ENCODE measurements around the gene PPARA. TPM values are rescaled to one million over a fixed set of nuclear protein-coding genes. Genes with fewer than 3 reads are reported as not detected.

Gene PPARA
- total and polyA plus RNA-seq, 9 of the 15 experiments (the other 6 are each of a cell fraction or from before 2014, with no cell fraction given) = 0.64 to 5.3 (median 3.5) TPM

- TF ChIP-seq ZNF699 (CRISPR knock-in tag; IDR thresholded peaks at IDR 0.05; ENCODE audit: insufficient replicate concordance) = no peak
- no peak for TF ChIP-seq ETV1 (tag; conservative IDR thresholded peaks at IDR 0.05; ENCODE audit: low read depth)
- no peak for TF ChIP-seq REST (IDR thresholded peaks at IDR 0.05; ENCODE audit: borderline replicate concordance)
- TF ChIP-seq REST (CRISPR knock-in tag; IDR thresholded peaks at IDR 0.05; ENCODE audit: low read depth) = no peak
- no peak for TF ChIP-seq ZNF133 (CRISPR knock-in tag; IDR thresholded peaks at IDR 0.05)
- no peak for TF ChIP-seq U2AF2 (optimal IDR thresholded peaks at IDR 0.05; ENCODE audit: low read depth, low read length)
- TF ChIP-seq ZFP36 (IDR thresholded peaks at IDR 0.05; ENCODE audit: low read depth, low read length, partially characterized antibody) = no peak
- TF ChIP-seq HMGXB4 (CRISPR knock-in tag; IDR thresholded peaks at IDR 0.05) = no peak
- no peak for TF ChIP-seq ZNF444 (CRISPR knock-in tag; IDR thresholded peaks at IDR 0.05)
- TF ChIP-seq GABPB2 (CRISPR knock-in tag; conservative IDR thresholded peaks at IDR 0.05) = no peak
- TF ChIP-seq NFXL1 (CRISPR knock-in tag; IDR thresholded peaks at IDR 0.05) = no peak
- no peak for TF ChIP-seq SMARCA5 (IDR thresholded peaks at IDR 0.05)
These were observed 753 bp upstream of the PPARA start (continued) for GRCh38 chr22:46149512-46150033.

Data from K562 (cell line).